Loucy (cell line): ENCODE results near the gene FIGN.

ENCODE experiments used
- EZH2phosphoT487 ChIP-seq: fragments of 200-600 bp; IDR thresholded peaks from 2 replicates; pipeline ENCODE4 v1.6.1; 2018; ENCODE audit warnings: antibody characterized with exemption, mild to moderate bottlenecking, moderate library complexity, borderline replicate concordance
- TF ChIP-seq, protein P1 (sequence below): fragments of 200-600 bp; sonication (generic); conservative IDR thresholded peaks from 2 replicates; pipeline ENCODE4 v1.5.1; 2014; ENCODE audit warnings: mild to moderate bottlenecking, antibody characterized with exemption, low read length

DNA sequence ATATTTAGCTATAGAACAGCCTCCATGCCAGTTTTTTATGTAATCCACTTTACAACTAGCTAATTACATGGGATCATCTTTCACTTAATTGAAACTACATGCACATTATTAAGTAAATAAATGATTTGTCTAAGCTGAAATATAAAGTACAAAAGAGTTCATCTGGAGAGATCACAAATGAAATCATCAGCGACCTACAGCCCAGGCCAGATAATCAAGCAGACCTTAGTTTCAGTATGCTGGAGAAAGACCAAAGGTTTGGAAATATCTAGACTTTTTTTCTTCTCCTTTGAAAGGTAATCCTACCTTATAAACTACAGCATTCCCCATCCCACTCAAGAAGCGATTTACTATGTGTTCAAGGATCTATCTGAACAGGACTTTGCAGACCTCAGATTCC is 26.5 kb downstream of the FIGN start:
- TF ChIP-seq EZH2phosphoT487 = no peak
- TF ChIP-seq, protein P1, sequence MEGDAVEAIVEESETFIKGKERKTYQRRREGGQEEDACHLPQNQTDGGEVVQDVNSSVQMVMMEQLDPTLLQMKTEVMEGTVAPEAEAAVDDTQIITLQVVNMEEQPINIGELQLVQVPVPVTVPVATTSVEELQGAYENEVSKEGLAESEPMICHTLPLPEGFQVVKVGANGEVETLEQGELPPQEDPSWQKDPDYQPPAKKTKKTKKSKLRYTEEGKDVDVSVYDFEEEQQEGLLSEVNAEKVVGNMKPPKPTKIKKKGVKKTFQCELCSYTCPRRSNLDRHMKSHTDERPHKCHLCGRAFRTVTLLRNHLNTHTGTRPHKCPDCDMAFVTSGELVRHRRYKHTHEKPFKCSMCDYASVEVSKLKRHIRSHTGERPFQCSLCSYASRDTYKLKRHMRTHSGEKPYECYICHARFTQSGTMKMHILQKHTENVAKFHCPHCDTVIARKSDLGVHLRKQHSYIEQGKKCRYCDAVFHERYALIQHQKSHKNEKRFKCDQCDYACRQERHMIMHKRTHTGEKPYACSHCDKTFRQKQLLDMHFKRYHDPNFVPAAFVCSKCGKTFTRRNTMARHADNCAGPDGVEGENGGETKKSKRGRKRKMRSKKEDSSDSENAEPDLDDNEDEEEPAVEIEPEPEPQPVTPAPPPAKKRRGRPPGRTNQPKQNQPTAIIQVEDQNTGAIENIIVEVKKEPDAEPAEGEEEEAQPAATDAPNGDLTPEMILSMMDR = no peak
